GM12872 (cell line): Measurements from ENCODE around the gene SH2D7.

Experiments used
- CTCF ChIP-seq: IDR thresholded peaks from 3 replicates; pipeline ENCODE4 v1.5.1; 2011; ENCODE audit warnings: low read depth, mild to moderate bottlenecking, low read length, moderate library complexity; ENCODE audit not compliant: insufficient read depth

The SH2D7 gene

DNA sequence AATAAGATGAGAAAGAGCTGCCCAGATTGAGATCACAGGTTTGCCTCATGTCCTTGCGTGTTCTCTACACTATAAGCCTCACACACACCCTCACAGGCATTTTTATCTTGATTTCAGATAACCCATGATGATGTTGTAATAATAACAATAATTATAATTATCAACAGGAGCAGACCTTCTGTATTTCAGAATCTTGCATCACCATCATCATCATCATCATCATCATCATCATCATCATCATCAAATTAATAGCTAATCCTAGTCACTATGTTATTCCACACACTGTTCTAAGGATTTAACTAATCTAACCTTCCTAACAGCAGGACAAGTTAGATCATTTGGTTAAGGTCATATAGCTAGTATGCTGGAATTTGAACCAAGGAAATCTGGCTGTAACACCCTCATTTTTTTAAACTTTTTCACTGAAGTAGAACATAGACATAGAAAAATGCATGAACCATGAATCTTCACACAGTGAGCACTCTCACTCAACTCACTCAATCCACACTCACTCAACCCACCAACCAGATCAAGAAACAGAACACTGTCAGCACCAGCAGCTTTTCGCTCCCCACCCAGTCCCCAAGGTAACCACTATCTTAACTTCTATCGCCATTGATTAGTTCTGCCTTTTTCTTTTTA lies 1.8 kb upstream of the SH2D7 start:
- TF ChIP-seq CTCF, result no peak

DNA sequence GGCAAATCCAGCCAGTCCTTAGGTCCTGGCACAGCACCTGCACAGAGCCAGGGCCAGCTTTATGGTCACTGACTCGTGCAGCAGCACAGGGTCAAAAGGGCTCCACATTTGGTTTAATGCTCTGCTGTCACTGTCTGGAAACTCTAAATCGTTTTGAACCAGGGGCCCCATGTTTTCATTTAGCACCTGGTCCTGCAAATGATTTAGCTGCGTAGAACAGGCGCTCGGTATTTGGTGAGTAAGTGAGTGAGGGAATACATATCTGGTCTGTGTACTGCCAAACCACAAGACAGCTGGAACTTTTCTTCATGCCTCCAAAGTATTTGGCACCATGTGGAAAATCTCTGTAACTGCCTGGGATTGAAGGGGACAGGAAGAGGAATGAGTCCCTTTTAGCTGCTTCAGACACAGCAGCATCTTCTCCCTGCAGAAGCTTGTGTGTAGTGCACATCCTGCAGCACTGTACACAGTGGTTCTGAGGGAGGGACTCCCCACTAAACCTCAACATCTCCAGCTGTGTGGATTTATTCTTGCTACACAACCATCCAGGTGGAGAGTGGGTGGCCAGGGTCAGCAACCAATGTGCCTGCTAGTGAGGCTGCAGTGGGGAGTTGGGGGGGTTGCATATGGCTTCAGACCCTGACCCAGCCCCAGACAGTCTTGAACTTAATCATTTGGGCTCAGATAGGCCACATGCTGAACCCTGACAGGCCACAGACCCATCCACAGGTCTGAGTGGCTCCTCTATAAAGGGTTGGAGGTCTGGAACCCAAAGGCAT lies 1.1 kb downstream of the SH2D7 start:
- no peak for TF ChIP-seq CTCF

DNA sequence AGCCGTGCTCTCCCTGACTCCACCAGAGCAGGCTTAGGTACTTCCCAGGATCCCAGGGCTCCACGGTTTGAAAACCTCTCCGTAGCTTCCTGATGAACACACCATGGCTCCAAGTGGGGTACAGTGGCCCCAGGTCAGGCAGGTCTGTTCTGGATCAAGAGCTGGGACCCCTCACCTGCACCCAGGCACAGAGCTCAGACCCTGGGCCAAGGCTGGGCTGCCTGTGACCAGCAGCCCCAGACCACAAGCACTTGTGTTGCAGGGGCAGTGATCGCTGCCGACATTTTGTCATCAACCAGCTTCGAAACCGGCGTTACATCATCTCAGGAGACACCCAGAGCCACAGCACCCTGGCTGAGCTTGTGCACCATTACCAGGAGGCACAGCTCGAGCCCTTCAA lies 5.3 kb downstream of the SH2D7 start:
- no peak for TF ChIP-seq CTCF

DNA sequence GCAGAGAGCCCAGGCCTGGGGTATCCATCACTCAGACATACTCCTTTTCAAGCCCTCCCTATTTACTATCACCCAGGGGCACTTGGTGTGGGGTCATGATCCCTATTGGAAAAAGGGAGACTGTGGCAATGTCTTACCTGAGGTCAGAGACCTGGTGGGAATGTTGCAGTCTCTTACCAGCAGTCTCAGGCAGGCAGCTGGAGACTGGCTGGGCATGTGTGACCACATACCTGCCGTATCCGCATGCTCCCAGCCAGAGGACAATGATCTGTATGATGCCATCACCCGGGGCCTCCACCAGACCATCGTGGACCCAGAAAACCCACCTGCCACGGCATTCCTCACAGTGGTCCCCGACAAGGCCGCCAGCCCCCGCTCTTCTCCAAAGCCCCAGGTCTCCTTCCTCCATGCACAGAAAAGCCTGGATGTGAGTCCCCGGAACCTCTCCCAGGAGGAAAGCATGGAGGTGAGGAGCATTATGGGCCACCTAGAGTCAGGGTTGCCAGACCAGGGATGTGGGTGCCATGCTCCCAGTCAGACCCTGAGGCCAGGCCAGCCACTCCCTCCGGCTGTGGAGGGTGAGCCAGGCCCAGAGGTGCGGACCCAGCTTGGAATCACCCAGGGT lies 5.9 kb downstream of the SH2D7 start:
- TF ChIP-seq CTCF, result no peak

DNA sequence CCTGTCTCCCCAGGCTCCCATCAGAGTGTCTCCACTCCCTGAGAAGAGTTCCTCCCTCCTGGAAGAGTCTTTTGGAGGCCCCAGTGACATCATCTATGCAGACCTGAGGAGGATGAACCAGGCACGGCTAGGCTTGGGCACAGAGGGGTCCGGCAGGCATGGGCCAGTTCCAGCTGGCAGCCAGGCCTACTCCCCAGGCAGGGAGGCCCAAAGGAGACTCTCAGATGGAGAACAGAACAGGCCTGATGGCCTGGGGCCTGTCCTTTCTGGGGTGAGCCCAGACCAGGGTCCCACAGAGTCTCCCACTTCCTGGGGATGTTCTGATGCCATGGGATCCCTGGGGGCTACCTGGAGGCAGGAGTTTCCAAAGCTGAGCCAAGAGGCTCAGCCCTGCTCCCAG lies 8.5 kb downstream of the SH2D7 start:
- TF ChIP-seq CTCF, result no peak

GRCh38 chr15:78101423-78102105 lies 9.2 kb downstream of the SH2D7 start:
- no peak for TF ChIP-seq CTCF

- TF ChIP-seq CTCF, result no peak
Observed at GRCh38 chr15:78102211-78102610, 9.8 kb downstream of the SH2D7 start.
